ENCODE measurements around the gene MPZL2.

MPZL2 gene

GRCh38 chr11:118295199-118295598 lies 31.1 kb upstream of the MPZL2 start:
- H2AFZ ChIP-seq (ENCODE audit: low read length) = 0 out of 2 replicates have a peak overlapping the region, but pooled peaks have one; percentile 24
- H3K4me3 ChIP-seq (ENCODE audit: low read length, poor library complexity, severe bottlenecking) = no peak overlapping the region
- no peak overlapping the region for H3K4me2 ChIP-seq (ENCODE audit: low read depth, low read length, poor library complexity, severe bottlenecking)
- no peaks in the 10 kb centered on the region for H3K9me2 ChIP-seq (replicated peaks; ENCODE audit: low read depth, low read length)
- no peaks in the 10 kb centered on the region for H4K20me1 ChIP-seq (ENCODE audit: insufficient read depth, low read length, poor library complexity, severe bottlenecking)
- TF ChIP-seq, protein P1, sequence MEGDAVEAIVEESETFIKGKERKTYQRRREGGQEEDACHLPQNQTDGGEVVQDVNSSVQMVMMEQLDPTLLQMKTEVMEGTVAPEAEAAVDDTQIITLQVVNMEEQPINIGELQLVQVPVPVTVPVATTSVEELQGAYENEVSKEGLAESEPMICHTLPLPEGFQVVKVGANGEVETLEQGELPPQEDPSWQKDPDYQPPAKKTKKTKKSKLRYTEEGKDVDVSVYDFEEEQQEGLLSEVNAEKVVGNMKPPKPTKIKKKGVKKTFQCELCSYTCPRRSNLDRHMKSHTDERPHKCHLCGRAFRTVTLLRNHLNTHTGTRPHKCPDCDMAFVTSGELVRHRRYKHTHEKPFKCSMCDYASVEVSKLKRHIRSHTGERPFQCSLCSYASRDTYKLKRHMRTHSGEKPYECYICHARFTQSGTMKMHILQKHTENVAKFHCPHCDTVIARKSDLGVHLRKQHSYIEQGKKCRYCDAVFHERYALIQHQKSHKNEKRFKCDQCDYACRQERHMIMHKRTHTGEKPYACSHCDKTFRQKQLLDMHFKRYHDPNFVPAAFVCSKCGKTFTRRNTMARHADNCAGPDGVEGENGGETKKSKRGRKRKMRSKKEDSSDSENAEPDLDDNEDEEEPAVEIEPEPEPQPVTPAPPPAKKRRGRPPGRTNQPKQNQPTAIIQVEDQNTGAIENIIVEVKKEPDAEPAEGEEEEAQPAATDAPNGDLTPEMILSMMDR (conservative IDR thresholded peaks at IDR 0.05; ENCODE audit: low read length) = no peak
- no peak for TF ChIP-seq EZH2phosphoT487 (IDR thresholded peaks at IDR 0.05; ENCODE audit: borderline replicate concordance)
- H3K9me3 ChIP-seq (ENCODE audit: insufficient read depth, low read depth, low read length) = no peaks in the 10 kb centered on the region
- H3K36me3 ChIP-seq (ENCODE audit: insufficient read depth, low read length) = no peaks in the 10 kb centered on the region
- H3K27me3 ChIP-seq (ENCODE audit: insufficient read depth, low read length, poor library complexity, severe bottlenecking) = no peaks in the 10 kb centered on the region
- no peaks in the 10 kb centered on the region for H3F3A ChIP-seq (ENCODE audit: low read depth)
- peaks cover 3% of the 10 kb centered on the region for H3K4me1 ChIP-seq (ENCODE audit: insufficient read depth, low read length, poor library complexity, severe bottlenecking)
- H3K9ac ChIP-seq (ENCODE audit: low read depth, low read length, poor library complexity, severe bottlenecking) = no peak overlapping the region
- no peaks in the 10 kb centered on the region for H3K79me2 ChIP-seq (ENCODE audit: insufficient read depth, low read length)

DNA sequence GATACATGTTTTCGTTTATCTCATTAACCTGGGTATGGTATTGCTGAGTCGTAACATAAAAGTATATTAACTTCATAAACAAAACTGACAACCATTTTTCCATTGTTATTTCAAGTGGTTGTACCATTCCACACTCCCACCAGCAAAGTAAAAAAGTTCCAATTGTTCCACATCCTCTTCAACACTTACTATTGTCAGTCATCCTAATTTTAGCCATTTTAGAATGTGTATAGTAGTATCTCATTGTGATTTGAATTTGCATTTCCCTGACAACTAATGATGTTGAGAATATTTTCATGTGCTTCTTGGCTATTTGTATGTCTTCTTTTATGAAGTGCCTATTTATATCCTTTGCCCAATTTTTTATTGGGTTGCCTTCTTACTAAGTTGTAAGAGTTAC lies 30.0 kb upstream of the MPZL2 start:
- no peak overlapping the region for H3K9ac ChIP-seq (ENCODE audit: low read depth, low read length, poor library complexity, severe bottlenecking)
- no peaks in the 10 kb centered on the region for H4K20me1 ChIP-seq (ENCODE audit: insufficient read depth, low read length, poor library complexity, severe bottlenecking)
- H3K9me3 ChIP-seq (ENCODE audit: insufficient read depth, low read depth, low read length) = no peaks in the 10 kb centered on the region
- no peak overlapping the region for H2AFZ ChIP-seq (ENCODE audit: low read length)
- no peaks in the 10 kb centered on the region for H3K36me3 ChIP-seq (ENCODE audit: insufficient read depth, low read length)
- no peaks in the 10 kb centered on the region for H3K79me2 ChIP-seq (ENCODE audit: insufficient read depth, low read length)
- H3K4me1 ChIP-seq (ENCODE audit: insufficient read depth, low read length, poor library complexity, severe bottlenecking) = peaks cover 3% of the 10 kb centered on the region
- TF ChIP-seq, protein P1 (conservative IDR thresholded peaks at IDR 0.05; ENCODE audit: low read length) = no peak
- TF ChIP-seq EZH2phosphoT487 (IDR thresholded peaks at IDR 0.05; ENCODE audit: borderline replicate concordance) = no peak
- no peaks in the 10 kb centered on the region for H3K27me3 ChIP-seq (ENCODE audit: insufficient read depth, low read length, poor library complexity, severe bottlenecking)
- no peak overlapping the region for H3K4me2 ChIP-seq (ENCODE audit: low read depth, low read length, poor library complexity, severe bottlenecking)
- H3K9me2 ChIP-seq (replicated peaks; ENCODE audit: low read depth, low read length) = no peaks in the 10 kb centered on the region
- no peaks in the 10 kb centered on the region for H3F3A ChIP-seq (ENCODE audit: low read depth)
- no peak overlapping the region for H3K4me3 ChIP-seq (ENCODE audit: low read length, poor library complexity, severe bottlenecking)

DNA sequence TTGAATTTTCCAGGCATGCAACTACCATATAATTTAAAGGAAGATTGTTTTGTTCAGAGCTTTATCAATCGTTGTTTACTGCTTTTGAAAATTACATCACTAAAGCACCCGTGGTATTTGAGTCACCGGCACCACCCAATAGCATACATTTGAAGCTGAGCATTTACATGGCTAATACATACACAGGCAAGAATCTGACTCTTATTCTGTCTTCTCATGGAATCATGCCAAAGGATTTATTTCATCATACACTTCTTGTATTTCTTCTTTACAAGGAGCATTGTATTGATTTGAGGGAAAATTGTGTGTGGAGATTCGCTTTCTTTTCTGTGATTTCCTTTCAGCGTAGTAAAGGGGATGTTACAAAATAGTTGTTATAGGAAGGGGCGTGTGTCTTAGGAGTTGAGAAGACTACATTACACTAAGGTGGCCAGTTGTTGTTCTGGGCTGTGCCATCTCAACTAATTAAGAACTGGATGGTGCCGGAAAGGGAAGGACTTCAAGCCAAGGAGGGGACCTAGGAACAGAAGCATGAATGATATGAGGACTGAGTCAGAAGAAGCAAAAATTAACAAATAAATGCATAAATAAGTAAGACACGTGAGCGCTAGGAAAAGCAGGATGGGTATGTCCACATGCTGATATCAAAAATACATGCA lies 27.5 kb upstream of the MPZL2 start:
- H3K36me3 ChIP-seq (ENCODE audit: insufficient read depth, low read length) = no peaks in the 10 kb centered on the region

More for the DNA sequence above, 27.5 kb upstream of the MPZL2 start:
- Histone ChIP-seq H3K4me3 (ENCODE audit: low read length, poor library complexity, severe bottlenecking) (no peak overlapping the region), H3K4me1 (ENCODE audit: insufficient read depth, low read length, poor library complexity, severe bottlenecking) (peaks cover 6% of the 10 kb centered on the region), H3K27me3 (ENCODE audit: insufficient read depth, low read length, poor library complexity, severe bottlenecking) (no peaks in the 10 kb centered on the region), H4K20me1 (ENCODE audit: insufficient read depth, low read length, poor library complexity, severe bottlenecking) (no peaks in the 10 kb centered on the region), H3K9me2 (replicated peaks; ENCODE audit: low read depth, low read length) (no peaks in the 10 kb centered on the region), H3K79me2 (ENCODE audit: insufficient read depth, low read length) (no peaks in the 10 kb centered on the region), H3K9me3 (ENCODE audit: insufficient read depth, low read depth, low read length) (no peaks in the 10 kb centered on the region), H3K9ac (ENCODE audit: low read depth, low read length, poor library complexity, severe bottlenecking) (no peak overlapping the region), H2AFZ (ENCODE audit: low read length) (no peak overlapping the region), H3F3A (ENCODE audit: low read depth) (no peaks in the 10 kb centered on the region), H3K4me2 (ENCODE audit: low read depth, low read length, poor library complexity, severe bottlenecking) (no peak overlapping the region)
- TF ChIP-seq, protein P1 (conservative IDR thresholded peaks at IDR 0.05; ENCODE audit: low read length) = no peak
- no peak for TF ChIP-seq EZH2phosphoT487 (IDR thresholded peaks at IDR 0.05; ENCODE audit: borderline replicate concordance)

Measured in Loucy (cell line).